ENCODE data around the gene THSD1. TPM values are rescaled to one million over a fixed set of nuclear protein-coding genes. Genes with fewer than 3 reads are reported as not detected.

Gene THSD1
- total RNA-seq, 1 experiment from 2014 or later = 3.3 TPM

DNA sequence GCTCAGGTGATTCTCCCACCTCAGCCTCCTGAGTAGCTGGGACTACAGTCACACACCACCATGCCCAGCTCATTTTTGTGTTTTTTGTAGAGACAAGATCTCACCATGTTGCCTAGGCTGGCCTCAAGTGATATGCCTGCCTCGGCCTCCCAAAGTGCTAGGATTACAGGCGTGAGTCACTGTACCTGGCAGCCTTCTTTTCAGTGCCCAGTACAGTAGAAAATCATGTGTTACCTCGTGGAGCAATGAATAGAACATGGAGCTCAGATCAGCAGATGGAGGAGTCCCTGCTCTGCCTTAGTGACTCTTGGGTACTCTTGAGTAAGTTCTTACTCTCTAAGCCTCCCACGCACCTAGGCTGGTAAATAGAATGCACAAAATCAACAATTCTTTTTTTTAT is 44.7 kb downstream of the THSD1 start:
- in situ Hi-C loops (cut with HindIII; ENCODE audit: low pct_unique_long_range_greater_than_20kb, low sequenced_read_pairs) (no loop called here), intact Hi-C loops (cut with micrococcal nuclease; ENCODE audit: unreplicated experiment) (no loop called here)
- H3K4me3 ChIP-seq (ENCODE audit: low read depth in 2 of 2, low read length in 2 of 2) = no peak overlapping the region
- DNase-seq (ENCODE audit: low read depth, low spot score) = no peak
- TF ChIP-seq, protein P1, sequence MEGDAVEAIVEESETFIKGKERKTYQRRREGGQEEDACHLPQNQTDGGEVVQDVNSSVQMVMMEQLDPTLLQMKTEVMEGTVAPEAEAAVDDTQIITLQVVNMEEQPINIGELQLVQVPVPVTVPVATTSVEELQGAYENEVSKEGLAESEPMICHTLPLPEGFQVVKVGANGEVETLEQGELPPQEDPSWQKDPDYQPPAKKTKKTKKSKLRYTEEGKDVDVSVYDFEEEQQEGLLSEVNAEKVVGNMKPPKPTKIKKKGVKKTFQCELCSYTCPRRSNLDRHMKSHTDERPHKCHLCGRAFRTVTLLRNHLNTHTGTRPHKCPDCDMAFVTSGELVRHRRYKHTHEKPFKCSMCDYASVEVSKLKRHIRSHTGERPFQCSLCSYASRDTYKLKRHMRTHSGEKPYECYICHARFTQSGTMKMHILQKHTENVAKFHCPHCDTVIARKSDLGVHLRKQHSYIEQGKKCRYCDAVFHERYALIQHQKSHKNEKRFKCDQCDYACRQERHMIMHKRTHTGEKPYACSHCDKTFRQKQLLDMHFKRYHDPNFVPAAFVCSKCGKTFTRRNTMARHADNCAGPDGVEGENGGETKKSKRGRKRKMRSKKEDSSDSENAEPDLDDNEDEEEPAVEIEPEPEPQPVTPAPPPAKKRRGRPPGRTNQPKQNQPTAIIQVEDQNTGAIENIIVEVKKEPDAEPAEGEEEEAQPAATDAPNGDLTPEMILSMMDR (IDR thresholded peaks at IDR 0.05) = no peak
- TF ChIP-seq TCF7L2 (IDR thresholded peaks at IDR 0.05; ENCODE audit: low read depth, low read length) (no peak), SIN3A (IDR thresholded peaks at IDR 0.05; ENCODE audit: borderline replicate concordance, insufficient read depth, low read depth, low read length) (no peak), POLR2AphosphoS5 (IDR thresholded peaks at IDR 0.05; ENCODE audit: low read depth, low read length) (no peak)
- TF ChIP-seq, protein P2, sequence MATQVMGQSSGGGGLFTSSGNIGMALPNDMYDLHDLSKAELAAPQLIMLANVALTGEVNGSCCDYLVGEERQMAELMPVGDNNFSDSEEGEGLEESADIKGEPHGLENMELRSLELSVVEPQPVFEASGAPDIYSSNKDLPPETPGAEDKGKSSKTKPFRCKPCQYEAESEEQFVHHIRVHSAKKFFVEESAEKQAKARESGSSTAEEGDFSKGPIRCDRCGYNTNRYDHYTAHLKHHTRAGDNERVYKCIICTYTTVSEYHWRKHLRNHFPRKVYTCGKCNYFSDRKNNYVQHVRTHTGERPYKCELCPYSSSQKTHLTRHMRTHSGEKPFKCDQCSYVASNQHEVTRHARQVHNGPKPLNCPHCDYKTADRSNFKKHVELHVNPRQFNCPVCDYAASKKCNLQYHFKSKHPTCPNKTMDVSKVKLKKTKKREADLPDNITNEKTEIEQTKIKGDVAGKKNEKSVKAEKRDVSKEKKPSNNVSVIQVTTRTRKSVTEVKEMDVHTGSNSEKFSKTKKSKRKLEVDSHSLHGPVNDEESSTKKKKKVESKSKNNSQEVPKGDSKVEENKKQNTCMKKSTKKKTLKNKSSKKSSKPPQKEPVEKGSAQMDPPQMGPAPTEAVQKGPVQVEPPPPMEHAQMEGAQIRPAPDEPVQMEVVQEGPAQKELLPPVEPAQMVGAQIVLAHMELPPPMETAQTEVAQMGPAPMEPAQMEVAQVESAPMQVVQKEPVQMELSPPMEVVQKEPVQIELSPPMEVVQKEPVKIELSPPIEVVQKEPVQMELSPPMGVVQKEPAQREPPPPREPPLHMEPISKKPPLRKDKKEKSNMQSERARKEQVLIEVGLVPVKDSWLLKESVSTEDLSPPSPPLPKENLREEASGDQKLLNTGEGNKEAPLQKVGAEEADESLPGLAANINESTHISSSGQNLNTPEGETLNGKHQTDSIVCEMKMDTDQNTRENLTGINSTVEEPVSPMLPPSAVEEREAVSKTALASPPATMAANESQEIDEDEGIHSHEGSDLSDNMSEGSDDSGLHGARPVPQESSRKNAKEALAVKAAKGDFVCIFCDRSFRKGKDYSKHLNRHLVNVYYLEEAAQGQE (IDR thresholded peaks at IDR 0.05; ENCODE audit: insufficient read depth in 1 of 2, low read depth in 2 of 2, low read length in 1 of 2) = no peak
- ATAC-seq = no peak
- no TSS peak for BruUV-seq (replicated peaks)
- CTCF ChIA-PET = no interaction called here
- no peaks in the 10 kb centered on the region for H3K27me3 ChIP-seq (ENCODE audit: control insufficient read depth, insufficient read depth, low read length)
- H3K4me1 ChIP-seq (ENCODE audit: control insufficient read depth, insufficient read depth, low read length) = no peaks in the 10 kb centered on the region
- H3K9me3 ChIP-seq (ENCODE audit: control insufficient read depth, insufficient read depth, low read depth, low read length) = no peaks in the 10 kb centered on the region
- H3K27ac ChIP-seq (ENCODE audit: low read length) = no peak overlapping the region
- POLR2A ChIA-PET = interaction anchor here (0.6 kb wide), 1 partner anchor 29 kb away, joined by 12 read pairs; no protein-coding TSS in a partner anchor
- no peaks in the 10 kb centered on the region for H3K36me3 ChIP-seq (ENCODE audit: control insufficient read depth, insufficient read depth, low read length)

DNA sequence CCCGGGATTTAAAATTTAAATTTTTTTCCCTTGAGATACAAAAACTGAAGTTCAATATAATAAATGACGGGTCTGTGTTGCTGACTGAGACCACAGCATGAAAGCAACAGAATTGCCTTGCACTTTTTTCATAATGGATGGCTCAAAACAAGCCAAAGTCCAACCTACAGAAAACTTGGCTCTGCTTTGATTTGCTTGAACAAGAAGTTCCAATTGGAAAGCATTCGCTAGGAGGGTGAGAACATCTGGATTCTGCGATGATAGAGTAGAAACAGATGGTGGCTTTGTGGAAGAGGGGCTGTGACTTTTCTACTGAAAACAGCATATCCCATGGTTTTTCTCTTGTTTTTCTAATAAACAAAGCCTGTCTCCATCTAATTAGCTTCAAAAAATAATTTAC is 46.4 kb downstream of the THSD1 start:
- no peaks in the 10 kb centered on the region for H3K4me1 ChIP-seq (ENCODE audit: control insufficient read depth, insufficient read depth, low read length)
- in situ Hi-C loops (cut with HindIII; ENCODE audit: low pct_unique_long_range_greater_than_20kb, low sequenced_read_pairs) (no loop called here), intact Hi-C loops (cut with micrococcal nuclease; ENCODE audit: unreplicated experiment) (no loop called here)
- ATAC-seq (no peak), DNase-seq (ENCODE audit: low read depth, low spot score) (no peak)
- no peak overlapping the region for H3K4me3 ChIP-seq (ENCODE audit: low read depth in 2 of 2, low read length in 2 of 2)
- H3K27me3 ChIP-seq (ENCODE audit: control insufficient read depth, insufficient read depth, low read length) = no peaks in the 10 kb centered on the region
- TF ChIP-seq TCF7L2 (IDR thresholded peaks at IDR 0.05; ENCODE audit: low read depth, low read length) = no peak
- no peak for TF ChIP-seq POLR2AphosphoS5 (IDR thresholded peaks at IDR 0.05; ENCODE audit: low read depth, low read length)
- no peaks in the 10 kb centered on the region for H3K36me3 ChIP-seq (ENCODE audit: control insufficient read depth, insufficient read depth, low read length)
- no peak overlapping the region for H3K27ac ChIP-seq (ENCODE audit: low read length)
- ChIA-PET CTCF (no interaction called here), POLR2A (no interaction called here)
- no peaks in the 10 kb centered on the region for H3K9me3 ChIP-seq (ENCODE audit: control insufficient read depth, insufficient read depth, low read depth, low read length)
- BruUV-seq (replicated peaks) = no TSS peak

DNA sequence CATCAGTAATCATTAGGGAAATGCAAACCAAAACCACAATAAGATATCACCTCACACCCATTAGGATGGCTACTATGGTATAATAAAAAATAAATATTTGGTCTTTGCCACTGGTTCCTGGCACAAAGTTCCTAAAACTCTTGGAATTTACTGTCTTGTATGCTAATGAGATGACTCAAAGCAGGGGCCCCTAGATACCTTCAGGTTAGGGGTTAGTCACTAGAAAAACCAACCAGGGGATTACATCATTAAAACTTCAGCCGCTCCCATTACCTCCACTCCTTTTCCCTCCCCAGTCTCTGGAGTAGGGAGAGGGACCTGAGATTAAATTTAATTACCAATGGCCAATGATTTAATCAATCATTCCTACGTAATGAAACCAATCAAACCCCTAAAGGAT is 49.6 kb downstream of the THSD1 start:
- Histone ChIP-seq H3K27ac (ENCODE audit: low read length) (no peak overlapping the region), H3K4me3 (ENCODE audit: low read depth in 2 of 2, low read length in 2 of 2) (no peak overlapping the region), H3K9me3 (ENCODE audit: control insufficient read depth, insufficient read depth, low read depth, low read length) (no peaks in the 10 kb centered on the region), H3K27me3 (ENCODE audit: control insufficient read depth, insufficient read depth, low read length) (no peaks in the 10 kb centered on the region), H3K4me1 (ENCODE audit: control insufficient read depth, insufficient read depth, low read length) (no peaks in the 10 kb centered on the region), H3K36me3 (ENCODE audit: control insufficient read depth, insufficient read depth, low read length) (no peaks in the 10 kb centered on the region)
- no peak for ATAC-seq
- DNase-seq (ENCODE audit: low read depth, low spot score) = no peak
- in situ Hi-C loops (cut with HindIII; ENCODE audit: low pct_unique_long_range_greater_than_20kb, low sequenced_read_pairs) (no loop called here), intact Hi-C loops (cut with micrococcal nuclease; ENCODE audit: unreplicated experiment) (no loop called here)
- BruUV-seq (replicated peaks) = no TSS peak
- TF ChIP-seq, protein P1 (IDR thresholded peaks at IDR 0.05) = no peak
- TF ChIP-seq, protein P2 (IDR thresholded peaks at IDR 0.05; ENCODE audit: insufficient read depth in 1 of 2, low read depth in 2 of 2, low read length in 1 of 2) = no peak
- TF ChIP-seq POLR2AphosphoS5 (IDR thresholded peaks at IDR 0.05; ENCODE audit: low read depth, low read length) = no peak
- no peak for TF ChIP-seq TCF7L2 (IDR thresholded peaks at IDR 0.05; ENCODE audit: low read depth, low read length)
- no peak for TF ChIP-seq SIN3A (IDR thresholded peaks at IDR 0.05; ENCODE audit: borderline replicate concordance, insufficient read depth, low read depth, low read length)
- ChIA-PET POLR2A (no interaction called here), CTCF (no interaction called here)
